ENCODE results near the gene BRCC3. TPM values are rescaled to one million over a fixed set of nuclear protein-coding genes. Genes with fewer than 3 reads are reported as not detected.

BRCC3 gene
- total RNA-seq, 3 donors from 2014 or later (not counting 1 experiment from before 2014, with no cell fraction given): 15.0 to 20.8 (median 17.9) TPM

DNA sequence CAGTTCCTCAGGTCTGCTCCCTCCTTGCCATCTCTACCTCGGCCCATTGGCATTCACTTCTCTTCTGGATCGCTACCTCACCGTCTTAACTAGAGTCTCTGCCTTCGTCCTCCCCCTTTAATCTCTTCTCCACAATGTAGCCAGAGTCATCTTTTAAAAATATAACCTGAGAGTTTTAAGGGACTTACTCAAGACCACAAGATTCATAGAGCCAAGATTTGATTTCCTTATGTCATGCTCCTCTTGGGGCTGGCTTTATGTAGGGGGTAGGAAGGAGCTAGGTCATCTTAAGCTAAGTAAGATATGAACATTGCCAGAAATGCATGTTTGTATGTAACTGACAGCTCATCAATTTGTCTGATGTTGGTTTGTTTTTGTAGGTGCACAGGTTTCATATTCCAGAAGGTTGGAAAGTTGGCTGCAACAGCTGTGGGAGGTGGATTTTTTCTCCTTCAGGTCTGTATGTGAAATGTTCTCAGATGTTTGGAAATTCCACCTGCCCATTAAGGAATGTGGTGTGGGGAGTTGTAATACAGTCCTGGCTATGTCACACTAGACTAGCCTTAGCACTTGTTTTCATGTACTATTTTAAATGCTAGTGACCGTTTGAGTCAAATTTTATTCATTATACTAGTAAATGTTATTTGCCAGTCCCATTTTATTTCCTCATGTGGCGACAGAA lies 25.0 kb upstream of the BRCC3 start:
- DNase-seq: no peak
- Histone ChIP-seq H3K4me3 (ENCODE audit: low read length) (no peak overlapping the region), H3K36me3 (ENCODE audit: control insufficient read depth, insufficient read depth, low read length) (peaks cover 5% of the 10 kb centered on the region), H3K4me1 (ENCODE audit: control insufficient read depth, insufficient read depth, low read length) (no peaks in the 10 kb centered on the region), H3K9me3 (ENCODE audit: control insufficient read depth, insufficient read depth, low read length) (no peaks in the 10 kb centered on the region), H3K27ac (ENCODE audit: low read length) (no peak overlapping the region), H3K27me3 (ENCODE audit: control insufficient read depth, insufficient read depth, low read length) (no peaks in the 10 kb centered on the region)
- Mint-ChIP-seq H3K36me3 (no peaks in the 10 kb centered on the region), H3K27me3 (ENCODE audit: low read depth in 2 of 2) (no peaks in the 10 kb centered on the region), H3K4me3 (no peak overlapping the region), H3K9me3 (no peaks in the 10 kb centered on the region), H3K27ac (no peak overlapping the region), H3K4me1 (peaks cover 0 to 19% of the 10 kb centered on the region in 2 donors)
- no peak for TF ChIP-seq CTCF (IDR thresholded peaks at IDR 0.05)
- WGBS (ENCODE audit: insufficient coverage): 100% methylated on average over 4 of the region's 6 CpGs
- ATAC-seq: no peak
- intact Hi-C loops (cut with micrococcal nuclease): no loop called here

- WGBS (ENCODE audit: insufficient coverage): 79% methylated on average over 4 of the region's 5 CpGs
- no peak overlapping the region for H3K4me3 Mint-ChIP-seq
- Histone ChIP-seq H3K4me1 (ENCODE audit: control insufficient read depth, insufficient read depth, low read length) (no peaks in the 10 kb centered on the region), H3K36me3 (ENCODE audit: control insufficient read depth, insufficient read depth, low read length) (peaks cover 10% of the 10 kb centered on the region), H3K27me3 (ENCODE audit: control insufficient read depth, insufficient read depth, low read length) (no peaks in the 10 kb centered on the region), H3K27ac (ENCODE audit: low read length) (no peak overlapping the region), H3K9me3 (ENCODE audit: control insufficient read depth, insufficient read depth, low read length) (no peaks in the 10 kb centered on the region), H3K4me3 (ENCODE audit: low read length) (no peak overlapping the region)
- TF ChIP-seq CTCF (IDR thresholded peaks at IDR 0.05): no peak
- no peaks in the 10 kb centered on the region for H3K9me3 Mint-ChIP-seq
- peaks cover 0 to 19% of the 10 kb centered on the region in 2 donors for H3K4me1 Mint-ChIP-seq
- DNase-seq (no peak), ATAC-seq (no peak)
- no peaks in the 10 kb centered on the region for H3K27me3 Mint-ChIP-seq (ENCODE audit: low read depth in 2 of 2)
- no peaks in the 10 kb centered on the region for H3K36me3 Mint-ChIP-seq
- intact Hi-C loops (cut with micrococcal nuclease): no loop called here
- H3K27ac Mint-ChIP-seq: no peak overlapping the region
Observed at GRCh38 chrX:155046811-155047528, 24.3 kb upstream of the BRCC3 start.

- no peaks in the 10 kb centered on the region for H3K36me3 Mint-ChIP-seq
- peaks cover 0 to 22% of the 10 kb centered on the region in 2 donors for H3K4me1 Mint-ChIP-seq
- H3K9me3 Mint-ChIP-seq: no peaks in the 10 kb centered on the region
- peak; percentile 42 for TF ChIP-seq CTCF (IDR thresholded peaks at IDR 0.05)
- intact Hi-C loops (cut with micrococcal nuclease): loop anchor here (2.0 kb wide), 1 partner anchor 68 kb away; no protein-coding TSS in a partner anchor
- H3K4me3 Mint-ChIP-seq: no peak overlapping the region
- H3K27ac Mint-ChIP-seq: no peak overlapping the region
- no peaks in the 10 kb centered on the region for H3K27me3 Mint-ChIP-seq (ENCODE audit: low read depth in 2 of 2)
- no peak overlapping the region for H3K27ac ChIP-seq (ENCODE audit: low read length)
- ATAC-seq (peak in 2 of 3 donors; percentile 34 to 57), DNase-seq (peak in 1 of 2 donors; percentile 72)
- 50% methylated on average over 5 of the region's 9 CpGs for WGBS (ENCODE audit: insufficient coverage)
- no peaks in the 10 kb centered on the region for H3K9me3 ChIP-seq (ENCODE audit: control insufficient read depth, insufficient read depth, low read length)
- H3K36me3 ChIP-seq (ENCODE audit: control insufficient read depth, insufficient read depth, low read length): peaks cover 10% of the 10 kb centered on the region
- no peaks in the 10 kb centered on the region for H3K27me3 ChIP-seq (ENCODE audit: control insufficient read depth, insufficient read depth, low read length)
- H3K4me3 ChIP-seq (ENCODE audit: low read length): no peak overlapping the region
- H3K4me1 ChIP-seq (ENCODE audit: control insufficient read depth, insufficient read depth, low read length): no peaks in the 10 kb centered on the region
Observed at GRCh38 chrX:155048977-155049619, 22.2 kb upstream of the BRCC3 start.
